ENCODE measurements around the gene ALG1.

DNA sequence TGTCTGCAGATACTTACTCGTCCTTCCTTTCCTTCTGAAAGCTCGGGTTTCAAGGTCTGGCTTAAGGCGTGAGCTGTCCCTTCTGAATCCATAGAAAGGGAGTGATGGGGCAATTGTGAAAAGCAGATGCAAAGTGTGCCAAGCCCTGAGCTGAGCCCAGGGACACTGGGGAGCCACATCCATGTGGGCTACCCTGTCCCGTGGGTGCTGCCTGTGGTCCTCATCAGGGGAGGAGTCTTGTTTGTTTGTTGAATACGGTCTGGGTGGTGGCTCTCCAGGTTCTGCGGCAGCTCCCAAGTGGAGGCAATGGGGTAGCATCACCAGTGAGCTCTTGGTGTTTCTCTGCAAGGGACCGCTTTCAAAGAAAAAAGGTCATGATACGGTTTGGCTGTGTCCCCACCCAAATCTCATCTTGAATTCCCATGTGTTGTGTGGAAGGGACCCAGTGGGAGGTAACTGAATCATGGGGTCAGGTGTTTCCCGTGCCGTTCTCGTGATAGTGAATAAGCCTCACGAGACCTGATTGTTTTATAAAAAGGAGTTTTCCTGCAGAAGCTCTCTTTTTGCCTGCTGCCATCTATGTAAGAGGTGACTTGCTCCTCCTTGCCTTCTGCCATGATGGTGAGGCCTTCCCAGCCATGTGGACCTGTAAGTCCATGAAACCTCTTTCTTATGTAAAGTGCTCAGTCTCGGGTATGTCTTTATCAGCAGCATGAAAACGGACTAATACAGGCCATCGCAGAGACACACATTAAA, 1.0 kb upstream of the ALG1 start:
- TF ChIP-seq, protein P1, sequence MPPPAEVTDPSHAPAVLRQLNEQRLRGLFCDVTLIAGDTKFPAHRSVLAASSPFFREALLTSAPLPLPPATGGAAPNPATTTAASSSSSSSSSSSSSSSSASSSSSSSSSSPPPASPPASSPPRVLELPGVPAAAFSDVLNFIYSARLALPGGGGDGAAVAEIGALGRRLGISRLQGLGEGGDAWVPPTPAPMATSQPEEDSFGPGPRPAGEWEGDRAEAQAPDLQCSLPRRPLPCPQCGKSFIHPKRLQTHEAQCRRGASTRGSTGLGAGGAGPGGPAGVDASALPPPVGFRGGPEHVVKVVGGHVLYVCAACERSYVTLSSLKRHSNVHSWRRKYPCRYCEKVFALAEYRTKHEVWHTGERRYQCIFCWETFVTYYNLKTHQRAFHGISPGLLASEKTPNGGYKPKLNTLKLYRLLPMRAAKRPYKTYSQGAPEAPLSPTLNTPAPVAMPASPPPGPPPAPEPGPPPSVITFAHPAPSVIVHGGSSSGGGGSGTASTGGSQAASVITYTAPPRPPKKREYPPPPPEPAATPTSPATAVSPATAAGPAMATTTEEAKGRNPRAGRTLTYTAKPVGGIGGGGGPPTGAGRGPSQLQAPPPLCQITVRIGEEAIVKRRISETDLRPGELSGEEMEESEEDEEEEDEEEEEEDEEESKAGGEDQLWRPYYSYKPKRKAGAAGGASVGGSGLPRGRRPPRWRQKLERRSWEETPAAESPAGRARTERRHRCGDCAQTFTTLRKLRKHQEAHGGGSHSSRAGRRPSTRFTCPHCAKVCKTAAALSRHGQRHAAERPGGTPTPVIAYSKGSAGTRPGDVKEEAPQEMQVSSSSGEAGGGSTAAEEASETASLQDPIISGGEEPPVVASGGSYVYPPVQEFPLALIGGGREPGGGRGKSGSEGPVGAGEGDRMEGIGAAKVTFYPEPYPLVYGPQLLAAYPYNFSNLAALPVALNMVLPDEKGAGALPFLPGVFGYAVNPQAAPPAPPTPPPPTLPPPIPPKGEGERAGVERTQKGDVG (CRISPR knock-in tag; IDR thresholded peaks at IDR 0.05) = no peak
- no peak for TF ChIP-seq TCF7 (IDR thresholded peaks at IDR 0.05; ENCODE audit: borderline replicate concordance)
- TF ChIP-seq, protein P2, sequence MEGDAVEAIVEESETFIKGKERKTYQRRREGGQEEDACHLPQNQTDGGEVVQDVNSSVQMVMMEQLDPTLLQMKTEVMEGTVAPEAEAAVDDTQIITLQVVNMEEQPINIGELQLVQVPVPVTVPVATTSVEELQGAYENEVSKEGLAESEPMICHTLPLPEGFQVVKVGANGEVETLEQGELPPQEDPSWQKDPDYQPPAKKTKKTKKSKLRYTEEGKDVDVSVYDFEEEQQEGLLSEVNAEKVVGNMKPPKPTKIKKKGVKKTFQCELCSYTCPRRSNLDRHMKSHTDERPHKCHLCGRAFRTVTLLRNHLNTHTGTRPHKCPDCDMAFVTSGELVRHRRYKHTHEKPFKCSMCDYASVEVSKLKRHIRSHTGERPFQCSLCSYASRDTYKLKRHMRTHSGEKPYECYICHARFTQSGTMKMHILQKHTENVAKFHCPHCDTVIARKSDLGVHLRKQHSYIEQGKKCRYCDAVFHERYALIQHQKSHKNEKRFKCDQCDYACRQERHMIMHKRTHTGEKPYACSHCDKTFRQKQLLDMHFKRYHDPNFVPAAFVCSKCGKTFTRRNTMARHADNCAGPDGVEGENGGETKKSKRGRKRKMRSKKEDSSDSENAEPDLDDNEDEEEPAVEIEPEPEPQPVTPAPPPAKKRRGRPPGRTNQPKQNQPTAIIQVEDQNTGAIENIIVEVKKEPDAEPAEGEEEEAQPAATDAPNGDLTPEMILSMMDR (IDR thresholded peaks at IDR 0.05 in 2 of 3, conservative IDR thresholded peaks at IDR 0.05 in 1 of 3; ENCODE audit: control insufficient read depth in 2 of 3, extremely low read depth in 1 of 3, insufficient read depth in 1 of 3, low read depth in 3 of 3, low read length in 3 of 3) = no peak
- TF ChIP-seq EZH2 (IDR thresholded peaks at IDR 0.05; ENCODE audit: borderline replicate concordance, control insufficient read depth, low read depth, low read length) = no peak
- no peak for TF ChIP-seq RBBP5 (conservative IDR thresholded peaks at IDR 0.05)
- no peak for TF ChIP-seq POLR2AphosphoS5 (IDR thresholded peaks at IDR 0.05; ENCODE audit: low read length)
- TF ChIP-seq, protein P3, sequence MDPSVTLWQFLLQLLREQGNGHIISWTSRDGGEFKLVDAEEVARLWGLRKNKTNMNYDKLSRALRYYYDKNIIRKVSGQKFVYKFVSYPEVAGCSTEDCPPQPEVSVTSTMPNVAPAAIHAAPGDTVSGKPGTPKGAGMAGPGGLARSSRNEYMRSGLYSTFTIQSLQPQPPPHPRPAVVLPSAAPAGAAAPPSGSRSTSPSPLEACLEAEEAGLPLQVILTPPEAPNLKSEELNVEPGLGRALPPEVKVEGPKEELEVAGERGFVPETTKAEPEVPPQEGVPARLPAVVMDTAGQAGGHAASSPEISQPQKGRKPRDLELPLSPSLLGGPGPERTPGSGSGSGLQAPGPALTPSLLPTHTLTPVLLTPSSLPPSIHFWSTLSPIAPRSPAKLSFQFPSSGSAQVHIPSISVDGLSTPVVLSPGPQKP (IDR thresholded peaks at IDR 0.05; ENCODE audit: low read depth, low read length) = no peak
- no peak for TF ChIP-seq EP300 (IDR thresholded peaks at IDR 0.05; ENCODE audit: borderline replicate concordance in 1 of 2, control insufficient read depth in 1 of 2, low read depth in 2 of 2, low read length in 2 of 2)
- no peak for TF ChIP-seq POLR2A (IDR thresholded peaks at IDR 0.05; ENCODE audit: low read depth, low read length)
- no peak for TF ChIP-seq ASH2L (IDR thresholded peaks at IDR 0.05; ENCODE audit: borderline replicate concordance, low read depth)
- TF ChIP-seq, protein P4, sequence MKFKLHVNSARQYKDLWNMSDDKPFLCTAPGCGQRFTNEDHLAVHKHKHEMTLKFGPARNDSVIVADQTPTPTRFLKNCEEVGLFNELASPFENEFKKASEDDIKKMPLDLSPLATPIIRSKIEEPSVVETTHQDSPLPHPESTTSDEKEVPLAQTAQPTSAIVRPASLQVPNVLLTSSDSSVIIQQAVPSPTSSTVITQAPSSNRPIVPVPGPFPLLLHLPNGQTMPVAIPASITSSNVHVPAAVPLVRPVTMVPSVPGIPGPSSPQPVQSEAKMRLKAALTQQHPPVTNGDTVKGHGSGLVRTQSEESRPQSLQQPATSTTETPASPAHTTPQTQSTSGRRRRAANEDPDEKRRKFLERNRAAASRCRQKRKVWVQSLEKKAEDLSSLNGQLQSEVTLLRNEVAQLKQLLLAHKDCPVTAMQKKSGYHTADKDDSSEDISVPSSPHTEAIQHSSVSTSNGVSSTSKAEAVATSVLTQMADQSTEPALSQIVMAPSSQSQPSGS (IDR thresholded peaks at IDR 0.05; ENCODE audit: low read length) = no peak
- TF ChIP-seq CBX5 (IDR thresholded peaks at IDR 0.05; ENCODE audit: low read depth) = no peak
- TF ChIP-seq EED (IDR thresholded peaks at IDR 0.05; ENCODE audit: low read depth) = no peak

Measured in GM12878 (cell line).